GM18526 (cell line): Measurements from ENCODE around the gene ARHGAP25.

ENCODE experiments used
- POLR2A ChIP-seq: IDR thresholded peaks from 3 replicates; pipeline ENCODE4 v1.6.1; 2011; ENCODE audit not compliant: insufficient read length; ENCODE audit errors: extremely low read depth

The ARHGAP25 gene

GRCh38 chr2:68819556-68819955, 84.9 kb downstream of the ARHGAP25 start:
- TF ChIP-seq POLR2A = no peak

- no peak for TF ChIP-seq POLR2A
Observed at GRCh38 chr2:68822207-68822872, 87.7 kb downstream of the ARHGAP25 start.

DNA sequence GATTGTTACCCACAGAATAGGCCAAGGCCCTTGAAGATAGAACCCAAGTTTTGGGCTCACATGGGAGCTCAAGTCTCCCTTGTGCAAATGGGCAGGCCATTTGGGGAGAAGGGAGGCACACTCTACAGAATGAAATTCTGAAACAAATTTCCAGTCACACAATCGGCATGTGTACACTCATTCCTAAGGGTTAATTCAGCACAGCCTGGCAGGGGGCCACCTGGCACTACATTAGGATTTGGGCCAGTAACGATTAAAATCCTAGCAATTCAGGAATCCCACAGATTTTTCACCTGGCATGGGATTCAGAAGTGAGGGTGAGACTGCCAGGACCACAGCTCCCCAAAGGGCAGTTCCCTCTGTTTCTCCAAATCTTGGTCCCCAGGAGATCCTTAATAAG, 90.2 kb downstream of the ARHGAP25 start:
- no peak for TF ChIP-seq POLR2A

GRCh38 chr2:68825866-68826265, 91.3 kb downstream of the ARHGAP25 start:
- no peak for TF ChIP-seq POLR2A

DNA sequence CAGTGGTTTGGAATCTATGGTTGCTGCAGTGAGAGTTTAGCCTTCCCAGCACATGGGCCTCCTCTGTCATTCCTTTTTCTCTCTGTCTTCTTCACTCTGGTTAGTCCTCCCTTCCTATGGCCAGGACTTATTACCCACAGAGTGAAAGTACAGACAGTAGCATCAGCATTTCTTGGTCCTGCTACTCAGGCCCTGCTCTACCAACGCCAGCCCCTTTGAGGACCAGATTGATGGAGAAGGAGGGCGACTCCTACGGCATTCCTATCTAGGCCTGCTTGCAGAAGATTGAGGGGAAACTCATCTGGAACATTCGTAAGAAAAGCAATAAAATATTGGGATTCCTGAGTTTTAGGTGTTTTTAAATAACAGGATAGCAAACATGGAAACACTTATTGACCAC, 93.1 kb downstream of the ARHGAP25 start:
- TF ChIP-seq POLR2A = no peak

GRCh38 chr2:68828887-68829708, 94.5 kb downstream of the ARHGAP25 start:
- no peak for TF ChIP-seq POLR2A

DNA sequence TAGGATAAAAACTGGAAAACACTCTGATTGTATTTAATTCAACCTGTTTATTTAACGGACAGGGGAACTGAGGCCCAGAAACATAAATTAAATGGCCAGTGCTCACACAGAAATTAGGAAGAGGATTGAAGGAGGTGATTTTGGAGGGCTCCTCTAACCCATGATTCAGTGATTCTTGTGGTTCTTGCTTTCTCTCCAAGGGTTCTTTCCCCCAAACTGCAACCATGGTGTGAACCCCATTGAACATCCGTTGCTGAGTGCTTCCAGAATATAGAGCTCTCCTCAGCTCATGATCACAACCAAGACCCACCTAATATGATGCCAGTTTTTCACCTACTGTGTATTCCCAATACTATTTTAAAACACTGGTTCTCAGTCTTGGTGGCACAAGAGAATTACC, 95.1 kb downstream of the ARHGAP25 start:
- TF ChIP-seq POLR2A = no peak

- TF ChIP-seq POLR2A = no peak
Observed at GRCh38 chr2:68831686-68832232, 97.1 kb downstream of the ARHGAP25 start.

- no peak for TF ChIP-seq POLR2A
Observed at GRCh38 chr2:68832233-68832869, 97.7 kb downstream of the ARHGAP25 start.

- no peak for TF ChIP-seq POLR2A
Observed at GRCh38 chr2:68833162-68833561, 98.6 kb downstream of the ARHGAP25 start.

- no peak for TF ChIP-seq POLR2A
Observed at GRCh38 chr2:68834737-68835376, 100.2 kb downstream of the ARHGAP25 start.

DNA sequence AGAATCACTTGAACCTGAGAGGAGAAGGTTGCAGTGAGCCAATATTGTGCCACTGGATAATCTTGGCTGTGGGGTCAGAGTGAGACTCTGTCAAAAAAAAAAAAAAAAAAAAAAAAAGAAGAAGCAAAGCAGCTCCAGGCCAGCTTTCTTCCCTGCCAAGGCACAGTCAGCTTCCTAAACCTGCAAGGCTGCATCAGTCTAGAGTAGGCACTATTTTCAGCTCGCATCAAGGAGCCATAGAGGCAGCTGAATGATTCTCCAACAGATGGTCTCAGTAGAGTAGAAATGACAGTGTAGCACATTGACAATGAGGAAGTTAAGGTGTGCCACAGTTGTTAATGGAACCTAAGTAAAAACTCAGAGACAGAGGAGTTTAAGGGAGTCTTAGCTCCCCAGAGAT, 101.0 kb downstream of the ARHGAP25 start:
- TF ChIP-seq POLR2A = no peak

- no peak for TF ChIP-seq POLR2A
Observed at GRCh38 chr2:68837164-68837860, 102.7 kb downstream of the ARHGAP25 start.

DNA sequence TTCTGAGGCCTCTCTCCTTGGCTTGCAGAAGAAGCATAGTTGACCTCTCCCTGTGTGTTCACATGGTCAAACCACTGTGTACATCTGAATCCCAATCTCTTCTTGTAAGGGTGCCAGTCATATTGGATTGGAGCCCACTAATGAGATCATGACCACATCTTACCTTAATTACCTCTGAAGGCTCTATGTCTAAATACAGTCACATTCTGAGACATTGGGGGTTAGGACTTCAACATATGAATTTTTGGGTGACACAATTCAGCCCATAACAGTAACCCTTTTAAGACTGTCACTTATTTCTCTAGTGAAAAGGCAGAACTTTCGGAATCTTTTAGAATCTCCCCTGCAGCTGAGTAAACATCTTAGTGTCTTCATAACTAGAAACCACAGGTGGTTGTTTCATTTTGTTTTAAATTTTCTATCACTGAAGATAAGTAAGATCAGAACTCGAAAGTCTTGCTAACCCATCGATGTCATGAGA, 103.3 kb downstream of the ARHGAP25 start:
- no peak for TF ChIP-seq POLR2A

DNA sequence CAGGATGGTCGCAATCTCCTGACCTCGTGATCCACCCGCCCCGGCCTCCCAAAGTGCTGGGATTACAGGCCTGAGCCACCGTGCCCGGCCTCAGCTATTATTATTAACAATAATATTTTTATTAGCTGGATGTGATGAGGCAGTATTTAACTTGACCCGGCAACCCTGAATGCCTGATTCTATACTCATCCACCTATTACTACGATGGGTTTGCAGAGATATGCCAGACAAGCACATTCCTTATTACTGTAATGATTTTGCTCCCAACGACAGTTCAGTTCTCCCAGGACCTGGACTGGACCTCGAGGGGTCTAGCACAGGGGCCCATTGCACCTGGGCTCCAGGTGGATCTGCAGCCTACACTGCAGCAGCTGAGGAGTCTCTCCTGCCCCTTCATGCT, 104.0 kb downstream of the ARHGAP25 start:
- TF ChIP-seq POLR2A = no peak
